22Rv1 (cell line): ENCODE data around the gene CHD3.

Source experiments
- CTCF ChIP-seq: fragments of 450-650 bp; IDR thresholded peaks from 2 replicates; pipeline ENCODE4 v1.5.1; 2017; ENCODE audit warnings: mild to moderate bottlenecking
- ZFX ChIP-seq: fragments of 450-650 bp; IDR thresholded peaks from 2 replicates; pipeline ENCODE4 v1.6.1; 2017; ENCODE audit warnings: antibody characterized with exemption, borderline replicate concordance

GRCh38 chr17:7894866-7895265 is 6.3 kb downstream of the CHD3 start:
- TF ChIP-seq CTCF (no peak), ZFX (no peak)
